Stimulated activated CD8-positive, alpha-beta memory T cell treated with anti-CD3 and anti-CD28 coated beads, Interleukin-15, amount 100 ng/mL, for 48 hours (primary cell): ENCODE results near the gene TRAPPC5.

Source experiments
- DNase-seq, 2 donors: peaks; one replicate each; pipeline ENCODE4 v3.0.0-alpha.2; 2020; ENCODE audit warnings: low read depth in 2 of 2

The TRAPPC5 gene

DNA sequence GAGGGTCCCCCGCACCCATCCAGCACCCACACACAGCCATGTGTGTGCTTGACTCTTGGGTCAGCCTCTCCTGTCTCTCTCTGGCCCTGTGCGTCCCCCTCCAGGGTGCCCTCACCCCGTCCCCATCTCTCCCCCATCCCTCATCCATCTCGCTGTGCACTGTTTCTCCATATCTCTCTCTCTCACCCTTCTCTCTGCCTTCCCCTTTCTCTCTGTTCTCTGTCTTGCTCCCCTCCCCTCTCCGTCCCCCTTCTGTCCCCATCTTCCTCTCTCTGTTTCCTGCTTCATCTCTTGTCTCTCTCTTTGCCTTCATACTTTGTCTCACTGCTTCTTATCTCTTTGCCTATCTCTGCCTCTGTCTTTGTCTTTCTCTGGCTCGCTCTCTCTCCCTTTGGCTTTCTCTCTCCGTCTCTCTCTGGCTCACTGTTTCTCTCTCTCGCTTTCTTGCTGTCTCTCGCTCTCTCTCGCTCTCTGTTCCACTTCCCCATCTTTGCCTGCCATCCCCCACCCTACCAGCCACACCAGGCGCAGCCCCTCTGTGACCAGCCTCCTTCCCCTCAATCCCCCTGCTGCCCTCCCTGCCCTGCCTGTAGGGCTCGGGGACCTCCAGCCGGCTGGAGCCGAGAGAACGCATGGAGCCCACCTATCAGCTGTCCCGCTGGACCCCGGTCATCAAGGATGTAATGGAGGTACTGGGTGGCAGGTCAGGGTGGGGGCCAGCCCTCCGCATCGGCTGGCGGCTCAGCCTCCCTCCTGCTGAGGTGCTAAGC lies 34.8 kb upstream of the TRAPPC5 start:
- no peak for DNase-seq

- no peak for DNase-seq
Observed at GRCh38 chr19:7646426-7646700, 34.3 kb upstream of the TRAPPC5 start.

- DNase-seq: no peak
Observed at GRCh38 chr19:7647156-7647555, 33.5 kb upstream of the TRAPPC5 start.

DNA sequence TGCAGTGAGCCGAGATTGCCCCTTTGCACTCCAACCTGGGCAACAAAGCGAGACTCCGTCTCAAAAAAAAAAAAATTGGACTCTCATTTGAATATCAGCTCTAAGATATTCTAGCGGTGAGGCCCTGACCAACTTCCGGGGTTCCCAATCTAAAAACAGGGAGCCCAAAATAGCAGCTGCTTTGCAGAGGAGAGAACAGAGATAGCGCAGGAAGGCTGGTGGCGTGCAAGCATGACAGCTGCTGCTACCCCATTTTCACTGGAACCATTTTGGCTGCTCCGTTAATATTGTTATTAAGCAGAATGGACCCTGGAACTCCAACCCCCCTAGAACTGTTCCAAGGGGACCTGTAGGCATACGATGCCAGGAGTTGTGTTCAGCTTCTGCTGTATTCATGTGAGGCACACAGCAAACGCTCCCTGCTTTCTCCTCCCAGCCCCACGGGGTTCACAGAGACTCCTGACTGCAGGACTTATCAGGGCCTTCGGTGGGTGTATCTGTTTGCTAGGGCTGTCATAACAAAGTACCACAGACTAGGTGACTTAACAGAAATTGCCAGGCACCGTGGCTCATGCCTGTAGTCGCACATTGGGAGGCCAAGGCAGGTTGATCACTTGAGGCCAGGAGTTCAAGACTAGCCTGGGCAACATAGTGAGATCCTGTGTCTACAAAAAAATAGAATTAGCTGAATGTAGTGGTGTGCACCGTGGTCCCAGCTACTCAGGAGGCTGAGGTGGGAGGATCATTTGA lies 32.2 kb upstream of the TRAPPC5 start:
- DNase-seq: no peak

- DNase-seq: no peak
Observed at GRCh38 chr19:7650148-7650547, 30.5 kb upstream of the TRAPPC5 start.

- DNase-seq: peak; percentile 62
Observed at GRCh38 chr19:7652061-7652641, 28.5 kb upstream of the TRAPPC5 start.

- DNase-seq: no peak
Observed at GRCh38 chr19:7654401-7654800, 26.2 kb upstream of the TRAPPC5 start.

- DNase-seq: no peak
Observed at GRCh38 chr19:7655581-7655980, 25.1 kb upstream of the TRAPPC5 start.

GRCh38 chr19:7657131-7657751 lies 23.4 kb upstream of the TRAPPC5 start:
- peak in 1 of 2 donors; percentile 46 for DNase-seq

- DNase-seq: no peak
Observed at GRCh38 chr19:7658219-7658686, 22.4 kb upstream of the TRAPPC5 start.

DNA sequence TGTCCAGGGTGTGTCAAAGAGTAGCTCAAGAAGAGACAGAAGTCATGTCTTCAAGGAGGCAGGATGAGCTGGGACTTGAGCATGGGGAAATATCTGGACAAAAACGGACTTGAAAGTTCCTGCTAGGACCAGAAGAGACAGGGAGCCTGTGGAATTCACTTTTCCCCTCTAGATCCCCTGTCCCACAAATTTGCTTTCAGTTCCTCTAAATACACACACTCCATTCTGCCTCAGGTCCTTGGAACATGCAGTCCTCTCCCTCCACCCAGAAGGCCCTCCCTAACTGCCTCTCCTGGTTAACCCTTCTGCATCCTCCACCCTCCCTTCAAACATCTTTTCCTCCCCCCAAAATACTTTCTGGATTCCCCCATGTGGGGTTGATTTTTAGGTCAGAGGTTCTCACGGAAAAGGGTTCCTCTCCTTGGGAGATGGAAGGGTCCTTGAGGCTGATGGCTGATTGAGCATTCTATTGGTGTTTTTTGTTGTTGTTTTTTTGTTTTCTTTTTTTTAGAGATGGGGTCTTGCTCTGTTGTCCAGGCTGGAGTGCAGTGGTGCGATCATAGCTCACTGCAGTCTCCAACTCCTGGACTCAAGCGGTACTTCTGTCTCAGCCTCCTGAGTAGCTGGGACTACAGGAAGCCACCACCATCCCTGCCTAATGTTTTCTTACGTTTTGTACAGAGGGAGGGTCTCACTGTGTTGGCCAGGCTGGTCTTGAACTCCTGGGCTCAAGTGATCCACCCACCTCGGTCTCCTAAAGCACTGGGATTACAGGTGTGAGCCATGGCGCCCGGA lies 18.7 kb upstream of the TRAPPC5 start:
- DNase-seq: no peak

DNA sequence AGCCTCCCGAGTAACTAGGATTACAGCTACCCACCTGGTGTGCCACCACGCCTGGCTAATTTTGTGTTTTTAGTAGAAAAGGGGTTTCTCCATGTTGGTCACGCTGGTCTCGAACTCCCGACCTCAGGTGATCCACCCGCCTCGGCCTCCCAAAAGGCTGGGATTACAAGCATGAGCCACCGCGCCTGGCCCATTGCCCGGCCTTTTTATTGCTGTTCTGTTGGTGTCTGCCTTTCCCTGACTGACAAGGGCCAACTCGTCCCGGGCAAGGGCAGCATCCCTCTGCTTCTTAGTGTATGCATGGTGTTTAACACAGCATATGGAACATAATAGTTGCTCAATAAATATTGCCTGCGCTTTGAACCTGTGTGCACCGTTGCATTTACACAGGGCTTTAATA lies 18.0 kb upstream of the TRAPPC5 start:
- no peak for DNase-seq

GRCh38 chr19:7663706-7664105 lies 16.9 kb upstream of the TRAPPC5 start:
- no peak for DNase-seq

GRCh38 chr19:7665076-7665475 lies 15.6 kb upstream of the TRAPPC5 start:
- no peak for DNase-seq

DNA sequence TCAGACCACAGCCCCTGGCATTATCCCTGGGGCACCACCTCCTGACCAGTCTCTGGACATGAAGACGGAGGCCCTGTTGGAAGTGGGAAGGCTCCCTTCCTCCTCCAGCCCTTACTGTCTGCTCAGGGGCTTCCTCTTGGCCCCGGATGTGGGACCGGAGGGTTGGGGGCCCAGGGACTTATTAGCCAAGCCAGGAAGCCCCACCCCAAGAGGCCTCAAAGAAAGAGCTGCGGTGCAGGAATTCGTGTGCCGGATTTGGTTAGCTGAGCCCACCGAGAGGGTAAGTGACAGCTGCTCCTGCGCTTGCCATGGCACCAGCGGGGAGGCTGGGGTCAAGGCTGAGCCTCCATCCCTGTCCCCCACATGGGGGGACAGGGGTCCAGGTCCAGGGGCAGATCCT lies 11.8 kb upstream of the TRAPPC5 start, which contains the start of gene RETN:
Gene RETN (plus strand): TSS at position 208 of the 400 bp plus-strand sequence. CDS start 278 bp downstream, outside the sequence.
- DNase-seq: no peak

DNA sequence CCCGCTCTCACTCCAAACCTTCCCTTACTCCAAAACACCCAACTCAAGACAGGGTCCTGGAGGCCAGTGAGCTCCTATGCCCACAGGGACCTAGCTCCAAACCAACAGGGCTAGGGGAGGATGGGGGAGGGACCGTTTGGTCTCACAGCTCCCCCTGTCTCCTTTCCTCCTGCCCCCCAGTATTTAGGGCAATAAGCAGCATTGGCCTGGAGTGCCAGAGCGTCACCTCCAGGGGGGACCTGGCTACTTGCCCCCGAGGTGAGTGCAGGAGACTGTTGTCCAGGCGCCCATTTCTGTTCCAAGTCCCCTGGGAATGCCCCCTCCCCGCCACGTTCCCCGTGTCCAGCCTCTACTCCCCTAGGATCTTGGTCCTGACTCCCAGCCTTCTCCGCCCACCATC lies 11.0 kb upstream of the TRAPPC5 start:
- DNase-seq: no peak

- no peak for DNase-seq
Observed at GRCh38 chr19:7670150-7670783, 10.4 kb upstream of the TRAPPC5 start.

- no peak for DNase-seq
Observed at GRCh38 chr19:7670790-7671189, 9.8 kb upstream of the TRAPPC5 start.

DNA sequence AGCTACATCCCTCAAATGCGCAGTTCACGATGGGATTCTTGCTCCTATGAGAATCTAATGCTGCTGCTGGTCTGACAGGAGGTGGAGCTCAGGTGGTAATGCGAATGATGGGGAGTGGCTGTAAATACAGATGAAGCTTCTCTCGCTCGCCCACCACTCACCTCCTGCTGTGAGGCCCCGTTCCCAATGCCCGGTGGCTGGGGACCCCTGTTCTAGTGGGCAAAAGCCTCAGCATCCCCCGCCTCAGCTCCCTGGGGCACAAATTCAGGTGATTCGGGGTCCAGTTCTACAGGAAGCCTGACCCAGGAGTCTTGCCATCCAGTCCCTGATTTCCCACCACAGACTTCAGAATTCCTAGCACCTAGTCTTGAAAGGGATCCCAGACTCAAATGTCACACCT lies 8.1 kb upstream of the TRAPPC5 start:
- DNase-seq: no peak

GRCh38 chr19:7674010-7675005 lies 6.3 kb upstream of the TRAPPC5 start:
- DNase-seq: no peak
